Stimulated activated naive CD8-positive, alpha-beta T cell treated with anti-CD3 and anti-CD28 coated beads, Interleukin-15, Interleukin-2, amounts not matched to agents 100 ng/mL and 50 ng/mL, for 24 hours (primary cell): ENCODE data around the gene DCXR.

Experiments used
- H3K27ac Mint-ChIP-seq: one replicate; pipeline ENCODE4 v1.8.0; 2021; ENCODE audit warnings: mild to moderate bottlenecking, mixed read lengths
- H3K27me3 Mint-ChIP-seq: one replicate; pipeline ENCODE4 v1.8.0; 2021; ENCODE audit warnings: mixed read lengths
- H3K36me3 Mint-ChIP-seq: one replicate; pipeline ENCODE4 v1.8.0; 2021; ENCODE audit warnings: low read depth, mixed read lengths
- H3K4me1 Mint-ChIP-seq: one replicate; pipeline ENCODE4 v1.8.0; 2021; ENCODE audit warnings: low read depth, mixed read lengths
- H3K4me3 Mint-ChIP-seq: one replicate; pipeline ENCODE4 v1.8.0; 2021; ENCODE audit warnings: mild to moderate bottlenecking, mixed read lengths
- H3K9me3 Mint-ChIP-seq: one replicate; pipeline ENCODE4 v1.8.0; 2021; ENCODE audit warnings: mixed read lengths

The DCXR gene

DNA sequence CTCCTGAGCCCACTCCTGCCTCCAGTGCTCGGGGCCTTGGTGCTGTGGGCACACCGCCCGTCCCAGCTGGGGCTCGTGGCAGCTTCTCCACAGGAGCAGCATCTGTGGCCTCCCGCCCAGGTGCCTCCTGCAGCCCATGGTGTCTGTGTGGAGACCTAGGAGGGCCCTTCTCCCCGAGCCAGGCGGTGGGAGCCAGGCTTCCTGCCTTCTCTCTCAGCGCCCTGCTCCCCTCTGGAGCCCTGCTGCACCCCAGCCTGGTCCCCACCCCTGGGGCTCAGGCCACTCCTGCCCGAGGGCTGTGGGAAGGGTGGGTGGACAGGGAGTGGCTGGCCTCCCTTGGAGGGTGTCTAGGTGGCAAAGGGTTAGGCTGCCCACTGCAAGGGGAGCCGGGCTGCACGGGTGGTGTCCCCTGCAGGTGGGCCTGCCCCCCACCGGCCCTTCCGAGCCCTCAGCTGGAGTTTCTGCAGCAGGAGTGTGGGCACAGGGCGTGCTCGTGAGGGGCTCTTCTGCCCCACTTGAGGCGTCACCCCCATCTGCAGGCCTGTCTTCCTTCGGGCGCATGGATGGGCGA lies 25.8 kb downstream of the DCXR start:
- no peak overlapping the region for H3K4me3 Mint-ChIP-seq
- H3K27me3 Mint-ChIP-seq = no peaks in the 10 kb centered on the region
- H3K4me1 Mint-ChIP-seq = no peaks in the 10 kb centered on the region
- H3K36me3 Mint-ChIP-seq = no peaks in the 10 kb centered on the region
- H3K27ac Mint-ChIP-seq = no peak overlapping the region
- H3K9me3 Mint-ChIP-seq = no peaks in the 10 kb centered on the region

DNA sequence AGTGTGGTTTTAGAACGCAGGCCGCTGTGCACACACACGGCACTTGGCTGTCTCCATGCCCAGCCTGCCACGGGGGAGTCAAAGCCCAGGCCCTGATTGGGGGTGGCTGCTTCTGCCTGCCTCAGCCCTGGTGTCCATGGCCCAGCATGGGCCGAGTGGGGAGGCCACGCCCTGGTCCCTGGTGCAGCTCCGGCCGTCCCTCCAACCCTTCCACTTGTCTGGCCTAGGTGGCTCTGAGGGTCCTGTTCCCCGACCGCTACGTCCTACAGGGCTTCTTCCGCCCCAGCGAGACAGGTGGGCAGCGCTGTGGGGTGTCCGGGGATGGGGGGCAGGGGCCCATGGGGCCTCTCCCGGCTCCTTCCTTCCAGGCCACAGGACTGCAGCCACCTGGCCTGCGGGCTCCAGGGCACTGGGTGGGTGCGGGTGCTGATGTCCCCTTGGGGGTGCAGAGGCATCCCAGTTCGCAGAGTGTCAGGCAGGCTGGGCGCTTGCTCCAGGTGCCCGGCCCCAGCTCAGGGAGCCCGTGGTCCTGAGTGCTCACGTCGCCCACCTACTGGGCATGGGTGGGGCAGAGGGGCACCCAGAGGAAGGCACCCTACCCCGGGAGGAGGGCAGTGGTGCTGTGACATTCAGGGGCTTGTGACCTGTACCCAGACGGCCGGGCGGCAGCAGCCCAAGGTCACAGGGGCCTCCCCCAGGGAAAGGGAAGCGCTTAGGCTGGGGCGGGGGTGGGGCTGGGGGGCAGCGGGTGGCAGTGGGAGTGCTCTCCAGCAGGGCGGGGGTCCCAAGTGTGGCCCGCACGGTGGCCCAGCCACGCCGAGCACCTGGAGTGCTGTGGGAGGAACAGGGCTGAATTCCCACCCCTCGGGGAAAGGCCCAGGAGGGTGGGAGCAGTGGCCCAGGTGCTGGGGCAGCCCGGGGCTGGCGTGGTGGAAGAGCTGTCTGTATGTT lies 26.6 kb downstream of the DCXR start:
- H3K4me3 Mint-ChIP-seq = no peak overlapping the region
- H3K27ac Mint-ChIP-seq = no peak overlapping the region
- H3K27me3 Mint-ChIP-seq = no peaks in the 10 kb centered on the region
- peaks cover 2% of the 10 kb centered on the region for H3K4me1 Mint-ChIP-seq
- no peaks in the 10 kb centered on the region for H3K9me3 Mint-ChIP-seq
- H3K36me3 Mint-ChIP-seq = no peaks in the 10 kb centered on the region

DNA sequence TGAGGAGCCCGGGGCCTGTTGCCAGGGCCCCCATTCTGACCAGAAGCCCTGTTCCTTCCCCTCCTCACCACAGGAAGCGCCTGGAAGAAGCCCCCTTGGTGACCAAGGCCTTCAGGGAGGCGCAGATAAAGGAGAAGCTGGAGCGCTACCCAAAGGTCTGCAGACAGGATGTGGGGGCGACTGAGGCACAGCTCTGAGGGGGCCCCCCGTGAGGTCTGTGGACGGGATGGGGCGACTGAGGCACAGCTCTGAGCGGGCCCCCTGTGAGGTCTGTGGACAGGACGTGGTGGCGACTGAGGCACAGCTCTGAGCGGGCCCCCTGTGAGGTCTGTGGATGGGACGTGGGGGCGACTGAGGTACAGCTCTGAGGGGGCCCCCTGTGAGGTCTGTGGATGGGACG lies 28.1 kb downstream of the DCXR start:
- no peaks in the 10 kb centered on the region for H3K27me3 Mint-ChIP-seq
- no peaks in the 10 kb centered on the region for H3K9me3 Mint-ChIP-seq
- no peaks in the 10 kb centered on the region for H3K36me3 Mint-ChIP-seq
- peaks cover 3% of the 10 kb centered on the region for H3K4me1 Mint-ChIP-seq
- H3K4me3 Mint-ChIP-seq = no peak overlapping the region
- no peak overlapping the region for H3K27ac Mint-ChIP-seq

DNA sequence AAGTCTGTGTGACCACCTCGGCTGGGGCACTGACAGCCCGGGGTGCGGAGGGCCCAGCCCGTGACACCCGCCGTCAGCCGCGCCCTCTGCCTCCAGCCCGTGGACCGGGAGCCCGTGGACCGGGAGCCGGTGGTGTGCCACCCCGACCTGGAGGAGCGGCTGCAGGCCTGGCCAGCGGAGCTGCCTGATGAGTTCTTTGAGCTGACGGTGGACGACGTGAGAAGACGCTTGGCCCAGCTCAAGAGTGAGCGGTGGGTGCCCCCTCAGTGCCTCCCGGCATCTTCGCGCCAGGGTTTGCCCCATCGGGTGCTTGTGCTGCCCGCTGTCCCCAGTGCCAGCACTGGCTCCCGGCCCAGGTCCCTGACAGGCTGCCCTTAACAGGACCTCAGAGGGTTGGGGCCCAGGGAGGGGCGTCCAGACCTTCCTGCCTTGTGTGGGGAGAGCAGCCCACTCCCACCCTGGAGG lies 28.5 kb downstream of the DCXR start:
- Mint-ChIP-seq H3K9me3 (no peaks in the 10 kb centered on the region), H3K4me1 (peaks cover 3% of the 10 kb centered on the region), H3K27ac (no peak overlapping the region), H3K4me3 (no peak overlapping the region), H3K36me3 (no peaks in the 10 kb centered on the region), H3K27me3 (no peaks in the 10 kb centered on the region)

DNA sequence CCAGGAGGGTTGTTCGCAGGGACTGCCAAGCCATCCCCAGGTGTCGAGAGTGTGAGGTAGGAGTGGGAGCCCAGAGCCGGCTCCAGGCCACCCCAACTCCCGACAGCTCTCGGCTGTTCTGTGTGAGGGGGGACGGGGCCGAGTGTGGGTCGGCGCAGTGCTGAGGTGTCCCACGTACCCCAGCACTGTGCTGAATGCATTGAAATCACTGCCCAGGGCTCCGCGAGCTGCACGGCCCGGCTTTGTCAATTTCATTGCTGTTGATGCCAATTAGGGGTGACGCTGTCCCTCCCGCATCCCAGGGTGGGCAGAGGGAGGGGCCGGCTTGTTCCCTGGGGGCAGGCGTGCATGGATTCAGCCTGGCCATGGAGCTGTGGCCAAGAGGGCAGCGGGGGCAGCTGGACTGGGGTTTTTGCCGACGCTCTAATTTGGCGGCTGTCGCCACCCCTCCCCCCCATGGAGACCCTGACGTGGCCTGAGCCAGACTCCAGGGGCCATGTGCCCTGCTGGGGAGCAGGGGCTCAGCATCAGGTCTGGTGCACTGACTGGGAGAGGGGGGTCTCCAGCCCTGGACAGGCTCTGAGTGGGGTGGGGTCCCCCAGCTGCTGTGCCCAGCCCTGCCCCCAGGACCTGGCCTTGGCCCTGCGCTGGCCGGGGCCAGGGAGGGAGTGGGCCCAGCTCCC lies 29.1 kb downstream of the DCXR start:
- no peaks in the 10 kb centered on the region for H3K27me3 Mint-ChIP-seq
- H3K9me3 Mint-ChIP-seq = no peaks in the 10 kb centered on the region
- no peak overlapping the region for H3K27ac Mint-ChIP-seq
- no peak overlapping the region for H3K4me3 Mint-ChIP-seq
- peaks cover 4% of the 10 kb centered on the region for H3K4me1 Mint-ChIP-seq
- no peaks in the 10 kb centered on the region for H3K36me3 Mint-ChIP-seq

DNA sequence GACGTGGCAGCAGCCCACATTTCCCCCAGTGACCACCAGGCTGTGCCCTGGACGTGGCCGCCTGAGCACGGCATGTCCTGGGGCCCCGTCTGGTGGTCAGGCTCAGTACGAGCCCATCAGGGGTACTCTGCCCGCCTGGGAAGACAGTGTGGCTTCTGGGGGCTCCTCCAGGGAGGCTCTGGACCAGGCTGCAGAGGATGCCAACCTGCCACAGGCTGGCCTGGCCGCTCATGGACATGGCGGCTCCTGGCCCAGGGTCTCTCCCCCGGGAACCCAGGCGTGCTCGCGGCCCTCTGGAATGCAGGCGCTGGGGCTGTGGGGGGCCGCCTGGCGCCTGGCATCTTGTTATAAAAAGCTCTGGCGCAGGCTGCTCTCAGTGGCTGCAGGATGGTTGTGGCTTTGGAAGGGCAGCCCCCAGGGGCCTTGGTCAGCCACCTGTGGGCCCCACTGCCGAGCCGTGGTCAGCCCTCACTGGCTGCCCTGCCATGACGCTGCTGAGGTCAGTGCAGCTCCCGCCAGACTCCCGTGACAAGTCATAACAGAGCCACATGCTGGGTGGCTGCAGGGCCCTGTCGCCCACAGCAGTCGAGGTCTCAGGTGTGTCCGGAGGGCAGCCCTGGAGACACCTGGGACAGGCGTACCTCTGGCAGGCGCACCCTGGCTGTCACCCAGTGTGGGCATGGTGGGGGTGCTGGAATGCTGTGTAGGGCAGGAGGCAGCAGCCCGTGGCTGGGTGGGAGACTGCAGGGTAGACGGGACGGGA lies 29.8 kb downstream of the DCXR start:
- Mint-ChIP-seq H3K27ac (no peak overlapping the region), H3K4me3 (no peak overlapping the region), H3K27me3 (no peaks in the 10 kb centered on the region), H3K4me1 (peaks cover 10% of the 10 kb centered on the region), H3K9me3 (no peaks in the 10 kb centered on the region), H3K36me3 (no peaks in the 10 kb centered on the region)

DNA sequence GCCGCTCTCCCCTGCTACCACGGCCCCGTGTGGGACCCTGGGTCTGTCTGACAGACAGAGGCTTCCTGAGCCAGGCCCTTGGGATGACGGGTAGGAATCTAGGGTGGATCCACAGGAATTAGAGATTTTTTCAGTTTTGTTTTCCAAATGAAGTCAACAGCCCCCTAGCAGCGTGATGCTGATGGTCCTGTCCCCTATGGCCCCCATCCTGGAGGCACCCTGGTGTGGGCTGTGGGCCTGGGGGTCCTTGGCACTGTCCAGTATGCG lies 30.3 kb downstream of the DCXR start:
- H3K27me3 Mint-ChIP-seq = no peaks in the 10 kb centered on the region
- H3K9me3 Mint-ChIP-seq = no peaks in the 10 kb centered on the region

DNA sequence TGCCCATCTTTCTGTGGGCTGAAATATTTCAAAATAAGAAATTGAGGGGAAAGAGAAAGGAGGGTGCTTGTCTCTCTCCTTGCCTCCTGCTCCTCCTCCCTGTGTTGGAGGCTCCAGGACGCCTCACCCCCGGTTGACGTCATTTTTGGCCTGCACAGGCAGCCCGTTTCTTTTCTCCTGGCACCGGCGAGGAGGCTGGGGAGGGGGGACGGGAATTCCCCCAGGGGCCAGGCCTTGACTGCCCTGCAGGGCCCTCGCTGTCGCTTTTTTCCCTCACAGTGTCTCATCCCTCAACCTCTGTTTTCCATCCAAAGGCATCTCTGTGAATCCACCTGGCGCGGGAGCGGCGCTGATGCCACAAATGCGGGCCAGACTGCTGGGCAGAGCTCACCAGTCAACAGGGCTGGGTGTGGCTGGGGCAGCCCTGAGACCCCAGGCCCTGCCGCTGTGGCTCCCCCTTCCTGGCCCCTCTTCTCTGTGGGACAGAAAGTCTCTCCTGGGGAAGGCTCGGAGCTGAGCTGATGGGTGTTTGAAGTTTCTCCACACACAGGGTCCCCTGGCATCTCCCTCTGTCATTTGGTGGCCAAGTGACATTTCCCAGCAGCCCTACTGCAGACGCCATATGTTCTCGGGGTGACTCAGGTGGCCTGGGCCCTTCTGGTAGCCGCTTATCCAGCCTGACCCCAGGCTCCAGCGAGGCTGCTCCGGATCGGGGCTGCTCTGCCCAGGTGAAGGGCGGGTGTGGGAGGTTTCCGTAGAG lies 30.8 kb downstream of the DCXR start:
- H3K9me3 Mint-ChIP-seq = no peaks in the 10 kb centered on the region
- no peaks in the 10 kb centered on the region for H3K27me3 Mint-ChIP-seq
- no peak overlapping the region for H3K4me3 Mint-ChIP-seq
- no peaks in the 10 kb centered on the region for H3K36me3 Mint-ChIP-seq
- H3K27ac Mint-ChIP-seq = no peak overlapping the region
- peaks cover 10% of the 10 kb centered on the region for H3K4me1 Mint-ChIP-seq

More for the DNA sequence above, 30.3 kb downstream of the DCXR start:
- no peak overlapping the region for H3K27ac Mint-ChIP-seq
- no peaks in the 10 kb centered on the region for H3K36me3 Mint-ChIP-seq
- H3K4me3 Mint-ChIP-seq = no peak overlapping the region
- H3K4me1 Mint-ChIP-seq = peaks cover 10% of the 10 kb centered on the region

DNA sequence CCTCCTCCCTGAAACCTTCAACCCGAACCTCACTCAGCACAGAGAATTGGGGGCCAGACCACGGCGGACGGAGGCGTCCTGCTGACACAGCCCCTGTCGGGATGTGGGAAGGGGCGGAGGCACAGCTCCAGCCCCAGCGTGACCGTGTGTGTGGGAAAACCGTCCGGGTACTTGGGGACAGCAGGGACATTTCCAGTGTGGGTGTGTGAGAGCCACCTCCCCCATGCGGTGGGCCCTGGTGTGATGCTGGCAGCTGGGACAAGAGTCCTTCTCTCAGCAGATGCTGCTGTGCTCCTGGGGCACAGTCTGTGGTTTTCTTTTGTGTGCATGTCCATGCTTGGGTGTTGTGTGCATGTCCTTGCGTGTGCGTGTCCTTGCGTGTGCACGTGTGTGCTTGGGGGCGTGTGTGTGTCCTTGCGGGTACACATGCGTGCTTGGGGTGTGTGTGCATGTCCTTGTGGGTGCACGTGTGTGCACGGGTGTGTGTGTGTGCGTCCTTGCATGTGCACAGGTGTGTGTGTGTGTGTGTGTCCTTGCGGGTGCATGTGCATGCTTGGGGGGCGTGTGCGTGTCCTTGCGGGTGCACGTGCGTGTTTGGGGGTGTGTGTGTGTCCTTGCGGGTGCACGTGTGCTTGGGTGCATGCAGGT lies 31.7 kb downstream of the DCXR start:
- Mint-ChIP-seq H3K4me3 (no peak overlapping the region), H3K27ac (peak overlapping the region; percentile 52), H3K27me3 (no peaks in the 10 kb centered on the region)

DNA sequence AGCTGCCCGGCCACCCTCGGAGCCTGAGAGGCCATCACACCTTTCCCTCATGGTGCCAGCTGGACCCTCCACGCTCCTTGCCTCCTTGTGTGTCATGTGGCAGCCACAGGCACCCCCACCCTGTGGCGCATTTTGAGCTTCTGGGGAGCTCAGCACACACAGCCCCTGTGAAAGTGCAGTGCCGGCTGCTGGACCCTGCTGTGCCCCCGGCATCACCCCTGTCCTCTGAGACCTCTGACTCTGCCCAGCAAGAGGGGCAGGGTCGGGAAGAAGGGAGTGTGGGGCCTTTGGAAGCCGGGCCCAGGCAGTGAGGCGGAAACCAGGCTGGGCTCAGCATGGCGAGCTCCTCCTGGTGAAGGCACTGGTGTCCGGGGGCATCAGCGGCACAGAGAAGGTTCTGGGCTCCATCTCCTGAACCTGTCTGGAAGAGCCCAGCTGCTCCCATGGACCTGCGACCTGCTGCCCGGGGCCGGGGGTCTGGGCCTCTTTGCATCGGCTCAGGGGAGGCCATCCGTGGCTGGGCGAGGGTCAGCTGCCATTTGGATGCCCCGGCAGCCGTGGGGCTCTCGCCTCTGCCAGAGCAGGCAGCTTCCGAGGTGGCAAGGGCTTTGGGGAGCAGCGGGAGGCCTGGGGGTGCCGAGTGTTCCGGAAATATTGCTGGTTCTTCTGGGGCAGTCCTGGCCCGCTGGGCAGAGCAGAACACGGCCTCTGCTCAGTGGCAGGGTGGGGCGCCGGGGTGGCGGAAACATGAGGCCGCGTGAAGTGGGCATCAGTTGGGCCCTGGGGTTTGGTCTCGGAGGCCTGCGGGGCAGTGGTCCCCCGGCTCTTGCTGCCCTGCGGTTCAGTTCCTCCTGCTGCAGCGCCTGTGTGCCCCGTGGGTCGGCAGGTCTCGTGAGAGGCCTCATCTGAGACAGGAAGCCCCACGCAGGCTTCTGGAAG lies 32.7 kb downstream of the DCXR start:
- no peaks in the 10 kb centered on the region for H3K27me3 Mint-ChIP-seq
- no peak overlapping the region for H3K27ac Mint-ChIP-seq
- H3K36me3 Mint-ChIP-seq = no peaks in the 10 kb centered on the region
- H3K9me3 Mint-ChIP-seq = no peaks in the 10 kb centered on the region
- no peak overlapping the region for H3K4me3 Mint-ChIP-seq
- peaks cover 10% of the 10 kb centered on the region for H3K4me1 Mint-ChIP-seq

More for the DNA sequence above, 31.7 kb downstream of the DCXR start:
- Mint-ChIP-seq H3K36me3 (no peaks in the 10 kb centered on the region), H3K4me1 (peaks cover 10% of the 10 kb centered on the region), H3K9me3 (no peaks in the 10 kb centered on the region)

DNA sequence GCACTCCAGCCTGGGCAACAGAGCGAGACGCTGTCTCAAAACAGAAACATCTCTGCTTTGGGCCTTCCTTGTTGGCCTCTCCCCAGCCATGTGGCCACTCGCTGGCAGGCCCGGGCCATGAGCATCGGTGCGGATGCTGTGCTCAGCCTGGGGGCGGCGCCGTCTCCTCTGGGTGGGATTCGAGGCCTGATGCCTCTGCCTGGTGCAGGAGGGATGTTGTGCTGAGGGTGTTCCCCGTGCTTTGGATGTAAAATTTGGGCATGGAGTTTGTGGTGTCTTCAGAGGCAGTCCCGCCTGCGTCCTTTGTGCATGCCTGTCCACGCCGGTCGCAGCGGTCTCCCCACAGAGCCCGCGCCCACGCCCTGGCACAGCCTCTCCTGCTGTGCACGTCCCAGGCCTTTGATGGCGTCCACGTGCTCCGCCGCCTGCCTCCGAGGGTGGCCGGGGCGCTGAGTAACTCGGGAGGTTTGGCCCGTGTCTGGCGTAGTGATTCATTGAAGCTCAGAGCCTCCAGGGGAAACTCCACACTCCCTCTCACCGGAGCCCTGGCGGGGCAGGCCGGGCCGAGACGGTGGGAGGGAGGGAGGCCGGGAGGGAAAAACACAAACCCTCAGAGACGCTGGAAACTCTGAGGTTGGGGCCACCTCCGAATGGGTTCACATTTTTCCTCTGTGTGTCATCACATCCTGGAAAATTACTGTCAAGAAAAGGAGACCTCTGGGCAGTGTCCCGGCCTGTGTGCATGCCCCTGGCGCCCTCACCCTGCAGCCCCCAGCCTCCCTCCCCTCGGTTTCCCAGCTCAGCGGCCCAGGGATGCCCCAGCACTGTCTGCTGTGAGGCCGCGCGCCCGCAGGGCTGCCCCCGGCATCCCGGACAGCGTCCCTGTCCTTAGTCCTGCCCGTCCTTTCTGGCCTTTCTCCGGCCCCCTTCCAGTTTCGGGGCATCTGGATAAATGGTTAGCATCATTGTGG lies 33.8 kb downstream of the DCXR start:
- no peaks in the 10 kb centered on the region for H3K27me3 Mint-ChIP-seq
- no peak overlapping the region for H3K27ac Mint-ChIP-seq
- peaks cover 10% of the 10 kb centered on the region for H3K4me1 Mint-ChIP-seq
- no peaks in the 10 kb centered on the region for H3K36me3 Mint-ChIP-seq
- no peak overlapping the region for H3K4me3 Mint-ChIP-seq
- H3K9me3 Mint-ChIP-seq = no peaks in the 10 kb centered on the region

DNA sequence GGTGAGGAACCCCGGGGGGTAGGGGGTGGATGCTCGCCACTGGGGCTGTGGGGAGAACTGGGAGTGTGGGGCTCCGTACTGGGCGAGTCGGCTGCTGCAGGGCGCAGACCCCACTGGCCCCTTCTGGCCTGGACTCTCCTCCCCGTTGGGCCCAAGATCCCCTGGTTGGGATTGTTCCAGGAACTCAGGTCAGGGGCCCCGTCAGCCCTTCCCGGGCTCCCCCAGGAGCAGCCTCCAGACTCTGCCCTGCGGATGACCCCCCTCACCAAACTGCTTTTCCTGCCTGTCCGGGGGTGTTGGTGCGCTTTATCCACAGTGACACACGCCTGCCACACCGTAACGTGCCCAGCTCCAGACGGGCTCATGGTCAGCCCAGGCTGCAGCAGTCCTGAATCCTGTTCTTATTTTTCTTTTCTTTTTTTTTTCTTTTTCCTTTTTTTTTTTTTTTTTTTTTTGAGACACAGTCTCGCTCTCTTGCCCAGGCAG lies 35.9 kb downstream of the DCXR start:
- no peaks in the 10 kb centered on the region for H3K27me3 Mint-ChIP-seq
- no peak overlapping the region for H3K27ac Mint-ChIP-seq
- no peak overlapping the region for H3K4me3 Mint-ChIP-seq
- no peaks in the 10 kb centered on the region for H3K36me3 Mint-ChIP-seq
- peaks cover 10% of the 10 kb centered on the region for H3K4me1 Mint-ChIP-seq
- no peaks in the 10 kb centered on the region for H3K9me3 Mint-ChIP-seq
